Parathyroid adenoma (tissue), 2 donors: ENCODE data around the gene CFH.
"Not testable (repeated sequence)": the region's sequence is repeated elsewhere in the genome, so short reads cannot be mapped to it uniquely, and the experiment has no call there.

Experiments
- H2AFZ ChIP-seq: fragments of 300-600 bp; sonication (generic); one replicate; pipeline ENCODE4 v1.7.0; 2017; ENCODE audit warnings: antibody characterized with exemption, mild to moderate bottlenecking
- H3K27ac ChIP-seq: fragments of 300-600 bp; sonication (generic); one replicate; pipeline ENCODE4 v1.7.0; 2017
- H3K27me3 ChIP-seq: fragments of 300-600 bp; sonication (generic); one replicate; pipeline ENCODE4 v1.7.0; 2017; ENCODE audit warnings: low read length; ENCODE audit not compliant: control insufficient read depth, insufficient read depth
- H3K36me3 ChIP-seq: fragments of 300-600 bp; sonication (generic); one replicate; pipeline ENCODE4 v1.7.0; 2017; ENCODE audit warnings: low read length; ENCODE audit not compliant: control insufficient read depth, insufficient read depth
- H3K4me1 ChIP-seq: fragments of 300-600 bp; sonication (generic); one replicate; pipeline ENCODE4 v1.7.0; 2017; ENCODE audit warnings: control low read depth
- H3K4me2 ChIP-seq: fragments of 300-600 bp; sonication (generic); one replicate; pipeline ENCODE4 v1.7.0; 2017; ENCODE audit warnings: low read length
- H3K4me3 ChIP-seq: fragments of 300-600 bp; sonication (generic); one replicate; pipeline ENCODE4 v1.7.0; 2017; ENCODE audit warnings: low read depth, low read length
- H3K79me2 ChIP-seq: fragments of 300-600 bp; sonication (generic); one replicate; pipeline ENCODE4 v1.7.0; 2017; ENCODE audit warnings: control low read depth
- H3K9ac ChIP-seq: fragments of 300-600 bp; sonication (generic); one replicate; pipeline ENCODE4 v1.7.0; 2017; ENCODE audit warnings: mild to moderate bottlenecking
- H3K9me3 ChIP-seq: fragments of 300-600 bp; sonication (generic); one replicate; pipeline ENCODE4 v1.7.0; 2017; ENCODE audit warnings: low read length; ENCODE audit not compliant: control insufficient read depth
- TF ChIP-seq, protein P1 (sequence below): fragments of 300-600 bp; sonication (generic); IDR thresholded peaks from one replicate; pipeline ENCODE4 v1.7.0; 2017; ENCODE audit warnings: antibody characterized with exemption, mild to moderate bottlenecking
- donor health status: primary hyperparathyroidism.

The CFH gene

GRCh38 chr1:196765019-196765740 lies 113.3 kb downstream of the CFH start:
- not testable (repeated sequence) for H3K36me3 ChIP-seq, H3K27me3 ChIP-seq, H3K4me3 ChIP-seq, H3K4me1 ChIP-seq, H3K9me3 ChIP-seq, H3K27ac ChIP-seq, H2AFZ ChIP-seq, H3K9ac ChIP-seq, H3K4me2 ChIP-seq, H3K79me2 ChIP-seq

DNA sequence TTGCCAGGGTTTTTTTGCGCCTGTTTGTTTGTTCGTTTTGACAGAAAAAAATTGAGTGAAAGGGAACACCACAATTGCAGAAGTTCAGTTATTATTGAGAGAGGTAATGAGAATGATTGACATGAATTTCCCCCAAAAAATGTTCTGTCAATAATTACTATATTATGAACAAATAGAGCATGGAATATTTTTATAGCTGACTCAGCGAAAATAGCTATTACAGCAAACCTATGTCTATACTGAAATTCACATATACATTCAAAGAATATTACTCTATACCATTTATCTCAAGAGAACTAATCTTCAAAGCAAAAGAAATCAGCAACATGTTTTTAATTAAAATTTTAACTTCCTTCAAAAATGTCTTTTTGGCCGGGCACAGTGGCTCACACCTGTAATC lies 118.0 kb downstream of the CFH start:
- H3K27ac ChIP-seq, H3K4me1 ChIP-seq, H2AFZ ChIP-seq, H3K9ac ChIP-seq, H3K27me3 ChIP-seq, H3K4me3 ChIP-seq, H3K9me3 ChIP-seq, H3K36me3 ChIP-seq, H3K79me2 ChIP-seq, H3K4me2 ChIP-seq: not testable (repeated sequence)

GRCh38 chr1:196773713-196774112 lies 121.9 kb downstream of the CFH start:
- H3K9ac ChIP-seq: no peak overlapping the region
- H3K79me2 ChIP-seq: no peaks in the 10 kb centered on the region
- H3K27me3 ChIP-seq: no peaks in the 10 kb centered on the region
- no peak overlapping the region for H2AFZ ChIP-seq
- H3K4me2 ChIP-seq: no peak overlapping the region
- no peaks in the 10 kb centered on the region for H3K36me3 ChIP-seq
- no peak overlapping the region for H3K27ac ChIP-seq
- TF ChIP-seq, protein P1, sequence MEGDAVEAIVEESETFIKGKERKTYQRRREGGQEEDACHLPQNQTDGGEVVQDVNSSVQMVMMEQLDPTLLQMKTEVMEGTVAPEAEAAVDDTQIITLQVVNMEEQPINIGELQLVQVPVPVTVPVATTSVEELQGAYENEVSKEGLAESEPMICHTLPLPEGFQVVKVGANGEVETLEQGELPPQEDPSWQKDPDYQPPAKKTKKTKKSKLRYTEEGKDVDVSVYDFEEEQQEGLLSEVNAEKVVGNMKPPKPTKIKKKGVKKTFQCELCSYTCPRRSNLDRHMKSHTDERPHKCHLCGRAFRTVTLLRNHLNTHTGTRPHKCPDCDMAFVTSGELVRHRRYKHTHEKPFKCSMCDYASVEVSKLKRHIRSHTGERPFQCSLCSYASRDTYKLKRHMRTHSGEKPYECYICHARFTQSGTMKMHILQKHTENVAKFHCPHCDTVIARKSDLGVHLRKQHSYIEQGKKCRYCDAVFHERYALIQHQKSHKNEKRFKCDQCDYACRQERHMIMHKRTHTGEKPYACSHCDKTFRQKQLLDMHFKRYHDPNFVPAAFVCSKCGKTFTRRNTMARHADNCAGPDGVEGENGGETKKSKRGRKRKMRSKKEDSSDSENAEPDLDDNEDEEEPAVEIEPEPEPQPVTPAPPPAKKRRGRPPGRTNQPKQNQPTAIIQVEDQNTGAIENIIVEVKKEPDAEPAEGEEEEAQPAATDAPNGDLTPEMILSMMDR: no peak
- H3K9me3 ChIP-seq: peaks cover 5% of the 10 kb centered on the region
- H3K4me3 ChIP-seq: no peak overlapping the region
- no peaks in the 10 kb centered on the region for H3K4me1 ChIP-seq

- Histone ChIP-seq H3K27me3 (no peaks in the 10 kb centered on the region), H3K36me3 (no peaks in the 10 kb centered on the region), H3K79me2 (no peaks in the 10 kb centered on the region), H3K9ac (no peak overlapping the region), H3K9me3 (peaks cover 5% of the 10 kb centered on the region), H2AFZ (no peak overlapping the region), H3K4me2 (no peak overlapping the region), H3K4me1 (no peaks in the 10 kb centered on the region), H3K27ac (no peak overlapping the region), H3K4me3 (no peak overlapping the region)
- TF ChIP-seq, protein P1: no peak
Observed at GRCh38 chr1:196774175-196774574, 122.3 kb downstream of the CFH start.

- no peak within 1 kb of the TSS for H3K4me2 ChIP-seq
- TF ChIP-seq, protein P1: no peak
- no peaks in the 10 kb centered on the region for H3K36me3 ChIP-seq
- H3K9ac ChIP-seq: no peak within 1 kb of the TSS
- no peaks in the 10 kb centered on the region for H3K4me1 ChIP-seq
- H2AFZ ChIP-seq: no peak within 1 kb of the TSS
- H3K27ac ChIP-seq: no peak within 1 kb of the TSS
- no peaks in the 10 kb centered on the region for H3K79me2 ChIP-seq
- no peaks in the 10 kb centered on the region for H3K27me3 ChIP-seq
- no peak within 1 kb of the TSS for H3K4me3 ChIP-seq
- H3K9me3 ChIP-seq: peaks cover 5% of the 10 kb centered on the region
Observed at GRCh38 chr1:196774603-196775002, 122.8 kb downstream of the CFH start, which contains the start of gene CFHR3. Gene CFHR3, plus strand, starts transcription at chr1:196774840. Its CDS starts 47 bp downstream, at chr1:196774887.

DNA sequence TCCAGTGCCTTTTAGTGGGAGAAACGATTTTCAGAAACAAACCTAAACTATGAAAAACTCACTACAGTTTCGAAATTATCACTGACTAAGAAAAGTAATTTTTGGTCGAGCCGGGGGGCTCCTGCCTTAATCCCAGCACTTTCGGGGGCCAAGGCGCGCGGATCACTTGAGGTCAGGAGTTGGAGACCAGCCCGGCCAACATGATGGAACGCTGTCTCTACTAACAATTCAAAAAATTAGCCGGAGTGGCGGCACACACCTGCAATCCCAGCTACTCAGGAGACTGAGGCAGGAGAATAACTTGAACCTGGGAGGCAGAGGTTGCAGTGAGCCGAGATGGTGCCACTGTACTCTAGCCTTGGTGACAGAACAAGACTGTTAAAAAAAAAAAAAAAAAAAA lies 125.8 kb downstream of the CFH start:
- Histone ChIP-seq H3K79me2 (no peaks in the 10 kb centered on the region), H3K9me3 (no peaks in the 10 kb centered on the region), H3K4me1 (no peaks in the 10 kb centered on the region), H3K27me3 (no peaks in the 10 kb centered on the region), H3K36me3 (no peaks in the 10 kb centered on the region), H3K27ac (no peak overlapping the region), H3K9ac (no peak overlapping the region), H2AFZ (no peak overlapping the region), H3K4me2 (no peak overlapping the region), H3K4me3 (no peak overlapping the region)
- TF ChIP-seq, protein P1: no peak
